ENCODE results near the gene FGD6.
"Not testable (repeated sequence)": the region's sequence is repeated elsewhere in the genome, so short reads cannot be mapped to it uniquely, and the experiment has no call there.

Gene FGD6

DNA sequence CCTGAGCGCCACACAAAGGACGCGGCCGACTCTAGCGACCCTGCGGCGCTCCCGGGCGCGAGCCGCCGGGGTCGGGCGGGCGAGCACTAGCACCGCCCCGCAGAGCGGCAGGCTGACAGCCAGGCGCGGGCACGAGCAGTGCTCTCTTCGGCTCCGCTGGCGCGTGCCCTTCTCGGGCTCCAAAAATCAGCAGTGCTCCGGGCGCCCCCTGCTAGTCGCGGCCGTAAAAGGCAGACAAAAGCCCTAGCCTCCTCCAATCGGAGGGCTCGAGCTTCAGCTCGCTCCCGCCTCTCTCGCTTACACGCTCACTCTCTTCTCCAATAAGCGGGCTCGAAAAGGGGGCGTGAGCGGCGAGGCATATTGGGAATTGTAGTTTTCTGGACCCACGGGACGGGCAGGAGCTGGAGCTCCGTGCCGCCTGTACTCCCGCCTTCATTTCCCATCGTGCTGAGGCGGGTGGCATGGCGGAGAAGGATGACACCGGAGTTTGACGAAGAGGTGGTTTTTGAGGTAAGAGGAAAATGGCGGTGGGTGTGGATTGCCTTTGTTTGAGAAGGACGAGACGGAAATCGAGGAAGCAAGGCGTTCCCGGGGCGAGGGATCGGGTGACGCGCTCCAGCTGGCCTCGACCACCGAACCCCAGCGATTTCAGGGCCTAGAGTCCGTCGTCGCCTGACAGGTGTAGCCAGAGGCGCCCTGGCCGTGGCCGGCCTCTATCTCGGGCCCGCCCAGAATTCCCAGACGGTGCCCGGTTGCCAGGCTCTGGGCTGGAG is at the start of gene FGD6, which contains the start of gene VEZT:
Gene FGD6 (minus strand): TSS at position 91 of the 773 bp plus-strand sequence. CDS start 227 bp downstream, outside the sequence.
Gene VEZT (plus strand): TSS at position 431 of the 773 bp plus-strand sequence. CDS start 44 bp downstream, at position 475.
- peak; percentile 99 for DNase-seq (ENCODE audit: low read depth)

DNA sequence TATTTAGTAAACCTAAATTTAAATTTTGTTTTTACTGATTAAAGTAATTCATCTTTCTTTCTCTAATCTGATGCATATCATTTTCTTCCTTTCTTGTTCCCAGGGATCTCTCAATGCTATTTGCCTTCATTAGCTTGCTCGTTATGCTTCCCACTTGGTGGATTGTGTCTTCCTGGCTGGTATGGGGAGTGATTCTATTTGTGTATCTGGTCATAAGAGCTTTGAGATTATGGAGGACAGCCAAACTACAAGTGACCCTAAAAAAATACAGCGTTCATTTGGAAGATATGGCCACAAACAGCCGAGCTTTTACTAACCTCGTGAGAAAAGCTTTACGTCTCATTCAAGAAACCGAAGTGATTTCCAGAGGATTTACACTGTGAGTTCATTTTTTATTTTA is 49.0 kb upstream of the FGD6 start:
- DNase-seq (ENCODE audit: low read depth): no peak

DNA sequence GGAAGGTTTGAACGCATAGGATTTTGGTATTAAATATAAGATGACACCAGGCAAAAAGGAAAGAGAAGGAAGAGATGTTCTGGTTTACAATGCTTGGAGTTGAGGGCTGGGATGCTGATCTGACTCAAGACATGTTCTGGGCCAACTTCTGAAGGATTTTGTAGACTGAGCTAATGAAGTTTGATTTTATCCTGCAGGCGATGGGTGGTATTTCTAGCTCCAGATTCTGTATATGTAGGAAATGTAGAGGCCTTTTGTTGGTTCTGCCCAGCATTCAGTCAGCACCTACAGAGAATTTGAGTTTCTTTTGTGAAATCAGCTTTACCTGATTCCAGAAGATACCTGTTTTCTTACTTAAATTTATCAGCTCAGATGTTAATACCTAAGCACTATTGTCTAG is 48.5 kb upstream of the FGD6 start:
- no peak for DNase-seq (ENCODE audit: low read depth)

DNA sequence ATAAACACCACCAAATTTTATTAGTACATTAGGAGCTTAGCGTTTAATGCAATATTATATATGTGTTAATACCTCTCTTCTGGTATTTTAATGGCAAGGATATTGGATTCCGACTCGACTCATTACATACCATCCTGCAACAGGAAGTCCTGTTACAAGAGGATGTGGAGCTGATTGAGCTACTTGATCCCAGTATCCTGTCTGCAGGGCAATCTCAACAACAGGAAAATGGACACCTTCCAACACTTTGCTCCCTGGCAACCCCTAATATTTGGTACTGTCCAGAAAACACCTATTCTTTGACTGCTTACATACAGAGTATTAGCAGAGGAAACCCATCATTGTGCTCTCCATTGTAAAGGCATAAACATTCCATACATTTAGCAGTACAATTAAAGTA is 45.5 kb upstream of the FGD6 start:
- DNase-seq (ENCODE audit: low read depth): peak; percentile 3

DNA sequence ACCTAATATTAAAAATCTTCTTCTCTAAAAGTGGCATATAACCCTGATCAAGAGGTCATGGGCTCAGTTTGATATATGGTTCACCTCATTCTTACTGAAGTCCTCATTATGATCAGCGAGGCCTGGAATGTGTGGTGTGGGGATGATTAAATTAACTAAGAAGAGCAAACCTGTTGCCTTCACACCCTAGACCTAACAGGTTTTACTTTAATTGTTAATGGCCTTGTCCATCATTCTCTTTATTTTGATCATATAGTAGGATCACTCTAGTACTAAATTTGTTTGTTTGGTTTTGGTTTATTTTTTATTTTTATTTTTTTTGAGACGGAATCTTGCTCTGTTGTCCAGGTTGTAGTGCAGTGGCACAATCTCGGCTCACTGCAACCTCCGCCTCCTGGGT is 43.8 kb upstream of the FGD6 start:
- DNase-seq (ENCODE audit: low read depth): no peak

DNA sequence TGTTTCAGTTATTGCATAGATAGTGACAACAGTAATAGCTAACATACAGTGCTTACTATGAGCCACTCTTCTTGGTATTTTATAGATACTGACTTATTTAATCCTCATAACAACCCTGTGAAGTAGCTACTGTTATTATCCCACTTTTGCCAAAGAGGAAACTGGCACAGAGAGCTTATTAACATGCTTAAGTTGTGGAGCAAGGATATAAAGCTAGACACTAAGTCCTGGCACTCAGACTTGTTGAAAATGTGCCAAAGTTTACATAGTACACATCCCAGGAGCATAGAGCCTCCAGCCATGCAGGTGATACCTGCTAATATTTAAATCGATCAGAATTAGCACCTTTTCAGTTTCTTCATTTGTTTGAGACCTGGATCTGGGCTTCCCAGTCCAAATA is 42.1 kb upstream of the FGD6 start:
- DNase-seq (ENCODE audit: low read depth): no peak

DNA sequence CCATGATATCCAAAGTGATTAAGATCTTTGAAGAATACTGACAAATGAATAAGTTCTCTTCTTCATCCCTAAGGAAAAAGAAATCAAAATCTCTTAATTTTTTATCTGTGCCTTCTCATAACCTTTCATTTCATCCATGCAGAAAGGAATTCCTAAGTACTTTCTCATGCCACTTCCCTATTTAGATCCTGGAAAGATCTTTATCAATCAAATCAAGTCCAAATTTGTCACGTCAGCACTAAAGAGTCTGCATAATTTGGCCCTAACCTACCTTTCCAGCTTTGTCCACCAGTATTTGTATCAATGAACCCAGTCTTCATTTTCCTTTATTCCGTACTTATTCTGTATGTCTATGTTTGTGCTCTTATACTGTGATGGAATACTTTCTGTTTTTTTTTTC is 41.5 kb upstream of the FGD6 start:
- DNase-seq (ENCODE audit: low read depth): no peak

DNA sequence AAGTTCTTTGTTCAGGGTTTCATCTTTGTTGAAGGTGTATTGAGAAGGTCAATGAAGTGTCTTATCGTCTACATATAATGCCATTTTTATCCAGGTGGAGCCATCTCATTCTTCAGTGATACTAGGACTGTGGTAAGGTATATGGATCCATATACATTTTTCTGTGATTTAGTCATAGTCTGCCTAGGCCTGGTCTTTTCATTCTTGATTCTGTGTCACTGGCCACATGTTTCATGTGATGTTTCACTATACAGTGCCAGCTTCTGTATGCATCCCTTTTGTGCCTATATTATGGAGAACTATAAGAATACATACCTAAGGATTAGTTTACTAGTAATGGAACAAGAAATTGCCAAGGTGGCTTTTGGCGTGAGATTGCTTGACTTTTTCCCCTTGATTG is 40.9 kb upstream of the FGD6 start:
- DNase-seq (ENCODE audit: low read depth): no peak

DNA sequence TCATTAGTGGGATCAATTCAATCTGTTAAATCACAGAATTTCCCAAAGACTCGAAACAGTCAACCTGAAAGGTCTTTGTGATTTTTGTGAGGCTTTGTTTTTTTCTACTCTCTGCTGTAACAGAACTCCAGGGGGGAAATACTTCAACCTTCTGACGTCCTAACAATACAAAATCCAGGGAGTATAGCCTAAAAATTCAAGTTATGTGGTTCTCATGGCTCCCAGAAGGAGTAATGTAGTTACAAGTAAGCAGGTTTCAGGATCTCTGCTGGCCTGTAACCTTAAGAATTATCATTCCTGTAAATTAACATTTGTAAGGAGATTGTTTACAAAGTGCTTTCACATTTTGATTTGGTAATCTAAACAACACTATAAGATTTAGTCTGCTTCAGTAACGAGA is 40.3 kb upstream of the FGD6 start:
- no peak for DNase-seq (ENCODE audit: low read depth)

DNA sequence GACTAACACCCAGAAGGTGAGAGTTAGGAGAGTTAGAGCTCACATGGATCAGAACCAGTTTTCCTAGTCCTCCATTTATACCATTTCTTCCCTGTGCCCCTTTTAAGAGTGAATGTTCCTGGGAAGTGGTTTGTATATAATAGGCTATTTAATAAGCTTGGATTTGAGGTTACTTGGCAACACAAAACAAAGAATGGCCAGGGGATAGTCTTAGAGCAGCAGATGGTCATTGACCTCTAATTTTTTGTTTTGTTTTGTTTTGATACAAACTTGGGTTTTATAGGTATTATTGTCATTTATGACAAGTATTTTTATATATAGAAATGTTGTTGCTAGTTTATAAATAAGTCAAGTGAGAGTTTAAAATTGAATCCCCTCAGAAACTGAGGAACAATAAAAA is 36.1 kb upstream of the FGD6 start:
- no peak for DNase-seq (ENCODE audit: low read depth)

DNA sequence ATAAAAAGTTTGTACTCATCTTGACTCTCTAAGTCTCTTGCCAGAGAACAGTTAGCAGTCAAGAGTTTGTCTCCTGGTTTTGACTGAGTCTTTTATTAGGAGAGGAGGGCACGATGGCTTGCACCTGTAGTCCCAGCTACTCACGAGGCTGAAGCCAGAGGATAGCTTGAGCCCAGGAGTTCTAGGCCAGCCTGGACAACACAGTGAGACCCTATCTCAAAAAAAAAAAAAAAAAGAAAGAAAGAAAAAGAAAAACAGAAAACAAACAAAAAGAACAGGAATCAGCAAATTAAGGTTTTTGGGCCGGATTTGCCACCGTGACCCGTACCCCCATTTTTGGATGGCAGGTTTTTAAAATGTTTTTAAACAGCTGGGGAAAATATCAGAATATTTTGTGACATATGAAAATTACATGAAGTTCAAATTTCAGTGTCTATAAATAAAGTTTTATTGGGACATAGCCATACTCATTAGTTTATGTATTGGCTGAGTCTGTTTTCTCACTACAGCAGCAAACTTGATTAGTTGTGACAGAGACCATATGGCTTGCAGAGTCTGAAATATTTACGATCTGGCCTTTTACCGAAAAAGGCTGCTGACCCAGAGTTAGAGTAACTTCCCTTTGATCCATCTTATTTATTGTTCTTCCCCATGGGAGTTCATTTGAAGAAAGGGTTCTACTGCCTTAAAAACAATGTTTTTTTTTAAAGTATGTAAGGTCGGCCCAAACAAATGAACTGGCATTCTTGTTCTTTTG is 31.5 kb upstream of the FGD6 start:
- DNase-seq (ENCODE audit: low read depth): peak; percentile 88

DNA sequence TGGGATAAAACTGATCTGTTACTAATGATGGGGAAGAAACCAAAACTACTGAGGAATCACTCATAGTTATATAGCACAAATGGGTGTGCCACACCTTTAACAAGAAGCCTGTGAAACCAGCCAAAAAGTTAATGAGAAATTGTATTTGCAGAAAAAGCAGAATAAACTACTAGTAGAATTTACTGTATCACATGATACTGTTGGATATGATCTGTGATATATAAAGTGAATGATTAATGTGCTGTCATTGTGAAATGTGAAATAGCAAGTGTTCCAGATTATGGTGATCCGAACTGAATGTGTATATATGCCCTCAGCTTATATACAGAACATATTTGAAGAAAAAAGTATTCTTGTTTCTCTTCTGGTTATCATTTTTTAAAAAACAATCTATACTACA is 30.8 kb upstream of the FGD6 start:
- no peak for DNase-seq (ENCODE audit: low read depth)

DNA sequence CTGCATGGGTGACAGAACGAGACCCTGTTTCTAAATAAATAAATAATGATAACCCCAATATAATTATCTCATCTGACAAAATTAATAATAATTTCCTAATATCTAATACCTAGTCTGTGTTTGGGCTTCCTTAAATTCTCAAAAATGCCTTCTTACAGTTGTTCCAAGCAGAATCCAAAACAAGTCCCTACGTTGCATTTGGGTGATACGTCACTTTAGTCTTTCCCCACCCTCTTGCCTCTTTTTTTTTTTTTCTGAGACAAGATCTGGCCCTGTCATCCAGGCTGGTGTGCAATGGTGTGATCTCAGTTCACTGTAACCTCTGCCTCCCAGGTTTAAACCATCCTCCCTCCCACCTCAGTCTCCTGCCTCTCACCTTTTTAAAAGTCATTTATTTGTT is 27.1 kb upstream of the FGD6 start:
- DNase-seq (ENCODE audit: low read depth): no peak

DNA sequence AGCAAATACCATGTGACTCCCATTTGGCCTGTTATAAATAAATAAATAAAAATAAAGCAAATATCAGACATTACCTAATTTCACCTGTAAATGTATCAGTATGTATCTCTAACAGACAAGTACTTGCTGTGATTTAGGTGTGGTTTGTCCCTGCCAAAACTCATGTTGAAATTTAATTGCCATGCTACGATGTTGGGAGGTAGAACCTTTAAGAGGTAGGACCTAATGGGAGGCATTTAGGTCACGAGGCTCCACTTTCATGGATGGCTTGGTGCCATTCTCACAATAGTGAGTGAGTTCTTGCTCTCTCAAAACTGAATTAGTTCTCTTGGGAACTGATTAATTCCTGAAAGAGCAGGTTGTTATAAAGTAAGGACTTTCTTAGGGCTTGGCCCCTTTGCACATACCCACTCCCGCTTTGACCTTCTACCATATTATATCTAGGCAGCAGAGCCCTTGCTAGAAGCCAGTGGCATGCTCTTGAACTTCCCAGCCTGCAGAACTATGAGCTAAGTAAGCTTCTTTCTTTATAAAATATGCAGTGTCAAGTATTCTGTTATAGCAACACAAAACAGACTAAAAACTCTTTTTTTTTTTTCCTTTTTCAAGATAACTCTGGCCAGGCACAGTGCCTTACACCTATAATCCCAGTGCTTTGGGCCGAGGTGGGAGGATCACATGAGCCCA is 26.4 kb upstream of the FGD6 start:
- no peak for DNase-seq (ENCODE audit: low read depth)

DNA sequence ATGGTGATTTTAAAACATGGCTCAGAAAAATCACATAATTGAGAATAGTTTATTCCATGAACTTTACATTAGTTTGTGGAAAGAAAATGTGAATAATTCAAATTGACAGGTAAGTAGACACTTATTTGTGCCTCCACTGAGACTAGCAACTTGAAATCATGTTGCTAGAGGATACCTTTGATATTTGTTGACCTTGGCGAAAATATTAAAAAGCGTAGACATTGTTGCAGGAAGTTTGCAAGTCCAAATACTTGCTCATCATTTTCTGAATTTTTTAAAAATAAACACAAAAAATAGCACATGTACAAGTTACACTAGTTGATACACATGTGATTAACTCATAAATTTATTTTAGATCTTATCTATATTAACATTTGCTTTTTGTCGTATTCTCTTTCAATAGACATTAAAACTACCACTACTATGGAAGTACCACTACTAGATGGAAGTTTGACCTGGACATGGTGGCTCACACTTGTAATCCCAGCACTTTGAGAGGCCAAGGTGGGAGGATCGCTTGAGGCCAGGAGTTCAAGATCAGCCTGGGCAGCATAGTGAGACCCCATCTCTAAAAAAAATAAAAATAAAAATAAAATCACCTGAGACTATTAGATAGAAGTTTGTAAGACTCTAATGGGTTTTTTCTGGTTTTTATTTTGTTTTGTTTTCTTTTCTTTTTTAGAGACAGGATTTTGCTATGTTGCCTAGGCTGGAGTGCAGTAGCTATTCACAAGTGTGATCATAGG is 24.7 kb upstream of the FGD6 start:
- no peak for DNase-seq (ENCODE audit: low read depth)

DNA sequence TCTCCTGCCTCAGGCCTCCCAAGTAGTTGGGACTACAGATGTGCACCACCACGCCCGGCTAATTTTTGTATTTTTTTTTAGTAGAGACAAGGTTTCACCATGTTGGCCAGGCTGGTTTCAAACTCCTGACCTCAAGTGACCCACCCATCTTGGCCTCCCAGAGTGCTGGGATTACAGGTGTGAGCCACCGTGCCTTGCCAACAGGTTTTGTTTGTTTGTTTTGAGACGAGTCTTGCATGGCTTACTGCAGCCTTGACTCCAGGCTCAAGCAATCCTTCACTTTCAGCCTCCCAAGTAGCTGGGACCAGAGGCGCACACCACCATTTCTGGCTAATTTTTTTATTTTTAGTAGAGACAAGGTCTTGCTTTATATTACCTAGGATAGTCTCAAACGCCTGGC is 23.9 kb upstream of the FGD6 start:
- not testable (repeated sequence) for DNase-seq (ENCODE audit: low read depth)

DNA sequence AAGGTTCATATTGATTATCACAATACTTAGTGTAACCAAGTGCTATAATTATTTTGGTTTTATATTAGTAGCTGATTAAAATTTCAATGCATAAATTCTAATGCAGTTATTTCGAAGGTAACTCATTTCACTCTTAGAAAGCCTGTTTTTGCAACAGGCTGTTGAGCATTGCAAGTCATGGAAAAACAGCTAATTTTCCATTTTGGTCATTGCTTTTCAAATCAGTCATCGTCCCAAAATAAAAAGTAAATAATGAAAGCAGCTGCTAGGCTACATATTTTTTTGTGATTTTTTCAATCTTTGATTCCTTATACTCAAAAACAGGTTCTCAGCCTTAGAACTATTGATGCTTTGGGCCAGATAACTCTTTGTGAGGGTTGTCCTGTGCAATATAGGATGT is 23.3 kb upstream of the FGD6 start:
- peak; percentile 19 for DNase-seq (ENCODE audit: low read depth)

DNA sequence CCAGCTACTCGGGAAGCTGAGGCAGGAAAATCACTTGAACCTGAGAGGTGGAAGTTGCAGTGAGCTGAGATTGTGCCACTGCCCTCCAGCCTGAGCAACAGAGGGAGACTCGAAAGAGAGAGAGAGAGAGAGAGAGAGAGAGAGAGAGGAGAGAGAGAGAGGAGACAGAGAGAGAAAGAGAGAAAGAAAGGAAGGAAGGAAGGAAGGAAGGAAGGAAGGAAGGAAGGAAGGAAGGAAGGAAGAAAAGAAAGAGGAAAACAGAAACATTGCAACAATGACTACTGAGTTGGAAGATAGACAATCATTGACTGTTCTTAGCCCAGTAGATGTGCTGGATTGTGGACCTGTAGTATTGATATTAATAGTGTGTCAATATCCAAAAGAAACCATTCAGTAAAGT is 22.6 kb upstream of the FGD6 start:
- DNase-seq (ENCODE audit: low read depth): not testable (repeated sequence)

DNA sequence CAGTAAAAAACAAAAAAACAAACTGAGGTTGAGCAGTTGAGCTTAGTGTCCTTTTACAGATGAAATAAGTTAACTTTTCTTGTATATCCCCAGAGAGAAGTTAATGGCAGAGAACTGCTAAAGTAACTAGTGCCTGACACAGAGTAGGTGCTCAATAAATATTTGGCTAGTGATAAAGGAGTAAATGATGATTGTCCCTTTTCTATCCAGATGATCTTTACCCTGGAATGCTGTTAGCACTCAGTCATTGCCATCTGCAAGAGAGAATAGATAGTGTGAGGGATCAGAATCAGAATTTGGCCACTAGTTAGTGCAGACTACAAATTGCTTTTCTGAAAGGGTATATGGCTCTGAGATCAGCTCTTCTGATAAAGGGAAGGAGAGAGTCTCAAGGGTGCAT is 21.9 kb upstream of the FGD6 start:
- DNase-seq (ENCODE audit: low read depth): no peak

DNA sequence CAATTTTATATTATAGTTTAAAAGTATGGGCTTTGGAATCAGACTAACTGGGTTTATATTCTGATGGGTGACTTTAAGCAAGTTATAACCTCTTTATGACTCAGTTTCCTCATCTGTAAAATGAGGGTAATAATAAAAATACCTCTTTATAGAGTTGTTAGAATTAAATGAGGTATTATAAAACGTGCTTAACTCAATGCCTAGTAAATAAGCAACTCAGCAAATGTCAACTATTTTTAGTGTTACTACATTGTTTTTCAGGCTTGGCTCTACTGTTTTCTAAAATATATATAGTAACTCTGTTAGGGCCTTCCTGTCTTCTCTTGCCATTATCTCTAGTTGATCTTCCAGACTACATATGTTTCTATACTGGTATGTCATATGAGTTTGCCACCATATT is 20.9 kb upstream of the FGD6 start:
- DNase-seq (ENCODE audit: low read depth): no peak

DNA sequence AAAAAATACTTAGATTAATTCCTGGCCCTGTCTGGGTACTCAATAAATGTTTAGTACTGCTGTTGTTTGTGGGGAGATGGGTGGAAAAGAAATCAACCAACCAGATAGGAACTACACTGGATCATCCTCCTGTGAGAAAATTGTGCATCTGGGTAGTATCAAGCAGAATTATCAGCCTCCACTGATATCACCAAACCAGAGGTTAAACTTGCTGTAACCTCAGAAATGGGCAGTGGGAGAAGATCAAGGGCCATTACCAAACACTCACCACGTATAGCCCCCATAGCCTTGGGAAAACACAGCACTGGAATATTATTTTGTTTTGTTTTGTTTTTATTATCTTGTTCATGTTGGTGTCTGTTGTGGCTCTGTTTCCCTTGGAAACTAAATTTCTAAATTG is 20.0 kb upstream of the FGD6 start:
- DNase-seq (ENCODE audit: low read depth): no peak

DNA sequence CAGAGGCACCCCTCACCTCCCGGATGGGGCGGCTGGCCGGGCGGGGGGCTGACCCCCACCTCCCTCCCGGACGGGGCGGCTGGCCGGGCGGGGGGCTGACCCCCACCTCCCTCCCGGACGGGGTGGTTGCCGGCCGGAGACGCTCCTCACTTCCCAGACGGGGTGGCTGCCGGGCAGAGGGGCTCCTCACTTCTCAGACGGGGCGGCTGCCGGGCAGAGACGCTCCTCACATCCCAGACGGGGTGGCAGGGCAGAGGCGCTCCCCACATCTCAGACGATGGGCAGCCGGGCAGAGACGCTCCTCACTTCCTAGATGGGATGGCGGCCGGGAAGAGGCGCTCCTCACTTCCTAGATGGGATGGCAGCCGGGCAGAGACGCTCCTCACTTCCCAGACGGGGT is 18.4 kb upstream of the FGD6 start:
- not testable (repeated sequence) for DNase-seq (ENCODE audit: low read depth)
